ENCODE data around the gene DOCK2.

DNA sequence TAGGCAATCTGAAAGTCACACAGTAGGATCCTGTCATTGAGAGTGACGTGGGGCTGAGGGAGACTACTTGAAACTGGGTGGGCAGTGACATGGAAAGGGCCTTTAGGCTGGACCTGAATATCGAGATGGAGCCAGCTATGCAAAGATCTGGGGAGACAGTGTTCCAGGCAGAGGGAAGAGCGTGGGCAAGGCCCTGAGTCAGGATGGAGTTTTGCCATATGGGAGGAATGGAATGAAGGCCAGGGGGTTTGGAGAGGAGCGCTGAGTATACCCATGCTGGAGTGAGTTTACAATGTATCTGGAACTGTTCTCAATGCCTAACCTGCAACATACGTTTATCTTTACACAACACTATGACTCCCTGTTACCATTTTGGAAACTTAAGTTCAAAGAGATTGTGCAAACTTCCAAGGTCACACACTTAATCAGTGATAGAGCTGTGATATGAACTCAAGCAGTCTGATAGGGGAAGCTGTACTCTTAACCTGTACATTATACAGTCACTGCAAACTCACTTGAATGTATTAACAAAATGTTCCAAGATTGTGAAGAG lies 309.7 kb downstream of the DOCK2 start:
- no peak for TF ChIP-seq CTCF (IDR thresholded peaks at IDR 0.05)
- no peak for TF ChIP-seq POLR2AphosphoS5 (IDR thresholded peaks at IDR 0.05)
- TF ChIP-seq POLR2A (IDR thresholded peaks at IDR 0.05) = no peak
